ENCODE measurements around the gene DRAM1.

DNA sequence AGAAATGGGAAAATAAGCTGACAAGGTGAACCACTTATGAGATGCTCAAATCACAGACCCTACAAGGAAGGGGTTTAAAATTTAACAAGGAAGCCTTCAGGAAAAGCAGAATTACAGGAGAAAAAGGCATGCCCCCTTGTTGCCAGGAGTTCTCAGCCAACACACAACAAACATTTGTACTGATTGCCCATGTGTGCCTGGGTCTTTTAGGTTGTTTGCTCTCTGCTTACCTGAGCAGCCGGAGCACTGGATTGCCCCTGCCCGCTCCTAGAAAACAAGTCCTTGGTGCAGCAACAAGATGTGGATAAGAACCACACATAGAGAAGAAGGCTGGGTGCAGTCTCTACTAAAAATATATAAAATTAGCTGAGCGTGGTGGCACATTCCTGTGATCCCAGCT, 3.4 kb downstream of the DRAM1 start:
- no peak for TF ChIP-seq POLR2AphosphoS5 (IDR thresholded peaks at IDR 0.05)
- TF ChIP-seq, protein P1, sequence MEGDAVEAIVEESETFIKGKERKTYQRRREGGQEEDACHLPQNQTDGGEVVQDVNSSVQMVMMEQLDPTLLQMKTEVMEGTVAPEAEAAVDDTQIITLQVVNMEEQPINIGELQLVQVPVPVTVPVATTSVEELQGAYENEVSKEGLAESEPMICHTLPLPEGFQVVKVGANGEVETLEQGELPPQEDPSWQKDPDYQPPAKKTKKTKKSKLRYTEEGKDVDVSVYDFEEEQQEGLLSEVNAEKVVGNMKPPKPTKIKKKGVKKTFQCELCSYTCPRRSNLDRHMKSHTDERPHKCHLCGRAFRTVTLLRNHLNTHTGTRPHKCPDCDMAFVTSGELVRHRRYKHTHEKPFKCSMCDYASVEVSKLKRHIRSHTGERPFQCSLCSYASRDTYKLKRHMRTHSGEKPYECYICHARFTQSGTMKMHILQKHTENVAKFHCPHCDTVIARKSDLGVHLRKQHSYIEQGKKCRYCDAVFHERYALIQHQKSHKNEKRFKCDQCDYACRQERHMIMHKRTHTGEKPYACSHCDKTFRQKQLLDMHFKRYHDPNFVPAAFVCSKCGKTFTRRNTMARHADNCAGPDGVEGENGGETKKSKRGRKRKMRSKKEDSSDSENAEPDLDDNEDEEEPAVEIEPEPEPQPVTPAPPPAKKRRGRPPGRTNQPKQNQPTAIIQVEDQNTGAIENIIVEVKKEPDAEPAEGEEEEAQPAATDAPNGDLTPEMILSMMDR (IDR thresholded peaks at IDR 0.05): no peak
- no peak for TF ChIP-seq POLR2A (IDR thresholded peaks at IDR 0.05)
- TF ChIP-seq EP300 (IDR thresholded peaks at IDR 0.05; ENCODE audit: low read depth): no peak

Data from transverse colon (tissue), 4 donors.